ENCODE data around the gene CACNG1.

- TF ChIP-seq CTCF (conservative IDR thresholded peaks at IDR 0.05) (no peak), ZFX (IDR thresholded peaks at IDR 0.05) (no peak)
These were observed 18.8 kb downstream of the CACNG1 start for GRCh38 chr17:67063141-67063540.

Measured in C4-2B (cell line).